ENCODE data around the gene TIMM44.

The TIMM44 gene

GRCh38 chr19:7943444-7944176, at the start of gene TIMM44:
Gene TIMM44 (minus strand): TSS chr19:7943666. CDS start chr19:7943651, 15 bp downstream.
- peak; percentile 96 to 99 for DNase-seq (ENCODE audit: low read depth in 2 of 2)

GRCh38 chr19:7992575-7992974, 49.1 kb upstream of the TIMM44 start:
- DNase-seq (ENCODE audit: low read depth in 2 of 2), result no peak

GRCh38 chr19:7989071-7989575, 45.7 kb upstream of the TIMM44 start:
- DNase-seq (ENCODE audit: low read depth in 2 of 2), result no peak

GRCh38 chr19:7988307-7988706, 44.8 kb upstream of the TIMM44 start:
- no peak for DNase-seq (ENCODE audit: low read depth in 2 of 2)

- no peak for DNase-seq (ENCODE audit: low read depth in 2 of 2)
Observed at GRCh38 chr19:7987114-7987768, 43.8 kb upstream of the TIMM44 start.

- DNase-seq (ENCODE audit: low read depth in 2 of 2), result no peak
Observed at GRCh38 chr19:7986321-7987113, 43.1 kb upstream of the TIMM44 start.

- no peak for DNase-seq (ENCODE audit: low read depth in 2 of 2)
Observed at GRCh38 chr19:7985481-7985911, 42.0 kb upstream of the TIMM44 start.

- no peak for DNase-seq (ENCODE audit: low read depth in 2 of 2)
Observed at GRCh38 chr19:7983995-7984837, 40.8 kb upstream of the TIMM44 start.

GRCh38 chr19:7983286-7983950, 40.0 kb upstream of the TIMM44 start:
- DNase-seq (ENCODE audit: low read depth in 2 of 2), result no peak

GRCh38 chr19:7982651-7983099, 39.2 kb upstream of the TIMM44 start:
- DNase-seq (ENCODE audit: low read depth in 2 of 2), result no peak

- DNase-seq (ENCODE audit: low read depth in 2 of 2), result no peak
Observed at GRCh38 chr19:7982103-7982502, 38.6 kb upstream of the TIMM44 start.

- DNase-seq (ENCODE audit: low read depth in 2 of 2), result no peak
Observed at GRCh38 chr19:7981661-7982060, 38.2 kb upstream of the TIMM44 start.

- no peak for DNase-seq (ENCODE audit: low read depth in 2 of 2)
Observed at GRCh38 chr19:7981199-7981598, 37.7 kb upstream of the TIMM44 start.

- DNase-seq (ENCODE audit: low read depth in 2 of 2), result no peak
Observed at GRCh38 chr19:7980635-7981121, 37.2 kb upstream of the TIMM44 start.

GRCh38 chr19:7980168-7980567, 36.7 kb upstream of the TIMM44 start:
- no peak for DNase-seq (ENCODE audit: low read depth in 2 of 2)

GRCh38 chr19:7979559-7979958, 36.1 kb upstream of the TIMM44 start:
- no peak for DNase-seq (ENCODE audit: low read depth in 2 of 2)

GRCh38 chr19:7979011-7979410, 35.5 kb upstream of the TIMM44 start:
- DNase-seq (ENCODE audit: low read depth in 2 of 2), result no peak

GRCh38 chr19:7978179-7978825, 34.8 kb upstream of the TIMM44 start:
- no peak for DNase-seq (ENCODE audit: low read depth in 2 of 2)

- DNase-seq (ENCODE audit: low read depth in 2 of 2), result no peak
Observed at GRCh38 chr19:7977723-7978040, 34.2 kb upstream of the TIMM44 start.

- DNase-seq (ENCODE audit: low read depth in 2 of 2), result no peak
Observed at GRCh38 chr19:7977021-7977722, 33.7 kb upstream of the TIMM44 start.

All from activated CD8-positive, alpha-beta memory T cell treated with anti-CD3 and anti-CD28 coated beads for 4 hours (primary cell).